HUES48 (cell line): ENCODE data around the gene ADARB2.
"Not testable (repeated sequence)": the region's sequence is repeated elsewhere in the genome, so short reads cannot be mapped to it uniquely, and the experiment has no call there.

ENCODE experiments used
- H3K27ac ChIP-seq: one replicate; pipeline ENCODE4 v1.7.0; 2013; ENCODE audit warnings: low read depth, low read length, inconsistent platforms
- H3K27me3 ChIP-seq: 2 replicates; pipeline ENCODE4 v1.6.1; 2013; ENCODE audit warnings: mild to moderate bottlenecking, low read length; ENCODE audit not compliant: control insufficient read depth, insufficient read depth
- H3K36me3 ChIP-seq: 2 replicates; pipeline ENCODE4 v1.6.1; 2013; ENCODE audit warnings: low read length; ENCODE audit not compliant: control insufficient read depth, insufficient read depth
- H3K4me1 ChIP-seq: 2 replicates; pipeline ENCODE4 v1.6.1; 2013; ENCODE audit warnings: mild to moderate bottlenecking, low read length; ENCODE audit not compliant: control insufficient read depth, insufficient read depth
- H3K4me3 ChIP-seq: 2 replicates; pipeline ENCODE4 v1.5.1; 2013; ENCODE audit warnings: mild to moderate bottlenecking, low read depth, low read length
- H3K9ac ChIP-seq: 2 replicates; pipeline ENCODE4 v1.6.1; 2013; ENCODE audit warnings: mild to moderate bottlenecking, low read depth, low read length, moderate library complexity
- H3K9me3 ChIP-seq: 2 replicates; pipeline ENCODE4 v1.6.1; 2013; ENCODE audit warnings: low read length; ENCODE audit not compliant: control insufficient read depth, insufficient read depth

Gene ADARB2

GRCh38 chr10:1226907-1227306 lies 510.4 kb downstream of the ADARB2 start:
- H3K4me1 ChIP-seq, H3K9me3 ChIP-seq, H3K36me3 ChIP-seq, H3K9ac ChIP-seq, H3K4me3 ChIP-seq, H3K27me3 ChIP-seq, H3K27ac ChIP-seq: not testable (repeated sequence)

GRCh38 chr10:1219874-1220273 lies 517.5 kb downstream of the ADARB2 start:
- not testable (repeated sequence) for H3K9ac ChIP-seq, H3K9me3 ChIP-seq, H3K36me3 ChIP-seq, H3K4me3 ChIP-seq, H3K27me3 ChIP-seq, H3K4me1 ChIP-seq, H3K27ac ChIP-seq

DNA sequence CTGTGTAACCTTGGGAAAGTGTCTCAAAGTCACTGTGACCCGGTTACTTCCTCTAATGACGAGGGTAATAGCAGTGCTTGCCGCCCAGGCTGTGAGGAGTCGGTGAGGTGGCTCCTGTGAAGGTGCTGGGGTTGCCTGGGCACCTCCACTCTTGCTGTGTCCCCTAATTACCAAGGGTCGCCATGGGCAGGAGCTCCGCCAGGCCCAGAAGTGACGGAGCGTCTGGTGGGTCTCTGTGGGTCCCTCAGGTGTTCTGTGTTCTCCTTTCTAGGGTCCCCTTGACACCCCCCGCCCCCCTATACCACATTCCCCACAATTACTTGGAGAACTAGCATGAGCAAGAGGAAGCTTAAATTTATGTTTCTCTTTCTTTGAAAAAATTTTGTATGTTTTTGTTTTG lies 519.7 kb downstream of the ADARB2 start:
- H3K9ac ChIP-seq: no peak overlapping the region
- no peaks in the 10 kb centered on the region for H3K4me1 ChIP-seq
- H3K36me3 ChIP-seq: no peaks in the 10 kb centered on the region
- H3K9me3 ChIP-seq: peaks cover 10% of the 10 kb centered on the region; the same call in 1 of the 2 replicates
- no peaks in the 10 kb centered on the region for H3K27me3 ChIP-seq
- no peak overlapping the region for H3K4me3 ChIP-seq
- H3K27ac ChIP-seq: no peak overlapping the region

GRCh38 chr10:1217237-1217587 lies 520.1 kb downstream of the ADARB2 start:
- H3K4me1 ChIP-seq: no peaks in the 10 kb centered on the region
- H3K9me3 ChIP-seq: peaks cover 10% of the 10 kb centered on the region; the same call in 1 of the 2 replicates
- H3K4me3 ChIP-seq: no peak overlapping the region
- H3K36me3 ChIP-seq: no peaks in the 10 kb centered on the region
- no peak overlapping the region for H3K9ac ChIP-seq
- no peaks in the 10 kb centered on the region for H3K27me3 ChIP-seq
- H3K27ac ChIP-seq: no peak overlapping the region

DNA sequence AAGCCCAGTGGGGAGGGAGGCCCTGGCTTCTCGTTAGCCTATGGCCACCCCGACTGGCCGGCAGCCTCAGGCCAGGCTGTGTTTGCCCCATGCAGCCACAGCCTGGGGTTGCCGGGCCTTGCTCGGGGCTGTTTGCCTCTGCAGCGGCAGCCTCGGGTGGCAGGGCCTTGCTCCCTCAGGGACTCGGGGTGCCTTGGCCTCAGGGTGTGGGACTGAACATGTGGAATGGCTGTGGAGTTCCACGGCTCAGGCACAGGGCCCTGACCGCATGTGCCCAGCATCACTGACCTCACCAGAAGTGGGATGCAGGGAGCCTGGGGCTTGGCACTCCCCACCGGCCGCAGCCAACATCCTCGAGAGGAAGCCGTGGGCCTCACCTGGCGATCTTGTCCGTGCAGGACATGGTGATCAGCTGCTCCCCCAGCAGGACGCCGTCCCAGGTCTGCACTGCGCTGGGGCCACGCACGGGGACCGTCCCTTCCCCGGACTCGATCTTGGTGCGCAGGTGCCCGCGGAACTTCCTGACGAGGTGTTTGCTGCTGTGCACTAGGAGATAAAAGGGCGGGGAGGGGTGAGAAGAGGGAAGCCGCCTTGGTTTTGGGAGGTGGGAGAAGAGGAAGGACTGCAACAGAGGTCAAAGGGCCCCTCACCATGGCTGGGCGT lies 520.6 kb downstream of the ADARB2 start:
- Histone ChIP-seq H3K27me3 (no peaks in the 10 kb centered on the region), H3K9ac (no peak overlapping the region), H3K4me3 (no peak overlapping the region), H3K9me3 (peaks cover 10% of the 10 kb centered on the region; the same call in 1 of the 2 replicates), H3K27ac (no peak overlapping the region), H3K4me1 (no peaks in the 10 kb centered on the region), H3K36me3 (no peaks in the 10 kb centered on the region)

DNA sequence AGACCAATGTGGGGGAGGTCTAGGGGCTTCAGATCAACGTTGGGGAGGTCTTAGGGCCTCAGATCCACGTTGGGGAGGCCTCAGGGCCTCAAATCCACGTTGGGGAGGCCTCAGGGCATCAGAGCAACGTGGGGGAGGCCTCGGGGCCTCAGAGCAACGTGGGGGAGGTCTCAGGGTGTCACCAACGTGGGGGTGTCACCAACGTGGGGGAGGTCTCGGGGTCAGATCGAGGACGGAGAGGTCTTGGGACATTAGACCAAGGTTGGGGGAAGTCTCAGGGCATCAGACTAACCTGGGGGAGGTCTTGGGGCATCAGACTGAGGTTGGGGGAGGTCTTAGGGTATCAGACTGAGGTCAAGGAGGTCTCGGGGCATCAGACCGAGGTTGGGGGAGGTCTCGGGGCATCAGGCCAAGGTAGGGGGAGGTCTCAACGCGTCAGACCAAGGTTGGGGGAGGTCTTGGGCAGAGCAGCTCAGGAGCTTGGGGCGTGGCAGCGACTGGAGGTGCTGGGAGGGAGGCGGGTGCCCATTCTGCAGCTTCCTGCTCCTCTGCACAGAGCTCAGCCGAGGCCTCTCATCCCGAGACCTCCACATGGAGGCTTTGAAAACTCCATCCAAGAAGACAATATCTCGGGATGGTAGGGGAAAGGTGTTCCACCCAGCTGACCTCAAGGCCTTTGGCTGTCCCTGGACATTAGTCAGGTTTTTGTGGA lies 521.3 kb downstream of the ADARB2 start:
- Histone ChIP-seq H3K27ac (no peak overlapping the region), H3K36me3 (no peaks in the 10 kb centered on the region), H3K4me3 (no peak overlapping the region), H3K9me3 (peaks cover 10% of the 10 kb centered on the region; the same call in 1 of the 2 replicates), H3K9ac (no peak overlapping the region), H3K4me1 (no peaks in the 10 kb centered on the region), H3K27me3 (no peaks in the 10 kb centered on the region)

DNA sequence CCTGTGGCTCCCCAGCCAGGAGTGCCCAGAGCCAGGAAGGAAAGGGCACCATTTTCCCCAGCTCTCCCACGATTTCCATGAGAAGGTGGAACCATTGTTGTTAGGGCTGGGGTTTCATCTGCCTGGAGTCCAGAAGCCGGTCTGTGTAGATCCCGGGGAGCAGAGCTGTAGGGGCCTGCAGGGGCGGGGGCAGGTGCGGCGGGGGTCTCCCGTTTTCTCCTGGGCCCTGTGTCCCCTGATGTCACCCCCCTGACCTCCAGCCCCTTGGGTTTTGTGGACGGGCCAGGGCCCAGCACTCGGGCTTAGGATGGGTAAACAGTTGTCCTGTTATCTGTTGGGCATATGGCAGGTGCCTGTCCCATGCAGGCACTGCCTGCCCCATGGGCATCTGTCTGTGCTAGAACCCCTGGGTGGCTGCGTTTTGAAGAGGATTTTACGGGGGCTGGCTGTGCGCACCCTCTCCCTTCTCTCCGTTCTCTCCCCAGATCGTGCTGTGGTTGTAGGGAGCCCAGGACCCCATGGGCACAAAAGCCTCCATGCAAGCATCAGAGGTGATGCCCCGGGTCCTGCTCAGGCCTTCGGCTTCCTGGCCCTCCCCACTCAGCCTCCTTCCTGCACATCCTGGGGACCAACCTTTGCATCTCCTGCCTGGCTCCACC lies 522.3 kb downstream of the ADARB2 start:
- no peak overlapping the region for H3K9ac ChIP-seq
- H3K27me3 ChIP-seq: no peaks in the 10 kb centered on the region
- peaks cover 6% of the 10 kb centered on the region; the same call in 1 of the 2 replicates for H3K9me3 ChIP-seq
- no peaks in the 10 kb centered on the region for H3K36me3 ChIP-seq
- H3K4me3 ChIP-seq: no peak overlapping the region
- H3K4me1 ChIP-seq: no peaks in the 10 kb centered on the region
- H3K27ac ChIP-seq: no peak overlapping the region

DNA sequence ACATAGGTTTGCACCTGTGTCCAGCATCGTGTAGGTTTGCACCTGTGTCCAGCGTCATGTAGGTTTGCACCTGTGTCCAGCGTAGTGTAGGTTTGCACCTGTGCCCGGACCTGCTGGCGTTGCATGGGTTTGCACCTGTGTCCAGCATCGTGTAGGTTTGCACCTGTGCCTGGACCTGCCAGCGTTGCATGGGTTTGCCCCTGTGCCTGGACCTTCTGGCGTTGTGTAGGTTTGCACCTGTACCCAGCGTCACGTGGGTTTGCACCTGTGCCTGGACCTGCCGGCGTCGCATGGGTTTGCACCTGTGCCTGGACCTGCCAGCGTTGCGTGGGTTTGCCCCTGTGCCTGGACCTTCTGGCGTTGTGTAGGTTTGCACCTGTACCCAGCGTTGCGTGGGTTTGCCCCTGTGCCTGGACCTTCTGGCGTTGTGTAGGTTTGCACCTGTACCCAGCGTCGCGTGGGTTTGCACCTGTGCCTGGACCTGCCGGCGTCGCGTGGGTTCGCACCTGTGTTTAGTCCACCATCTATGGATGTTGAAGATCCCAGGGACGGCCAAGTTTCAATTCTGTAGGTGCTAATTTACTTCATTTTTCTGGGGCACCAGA lies 523.2 kb downstream of the ADARB2 start:
- Histone ChIP-seq H3K27me3 (no peaks in the 10 kb centered on the region), H3K9me3 (no peaks in the 10 kb centered on the region), H3K4me1 (no peaks in the 10 kb centered on the region), H3K27ac (no peak overlapping the region), H3K9ac (no peak overlapping the region), H3K4me3 (no peak overlapping the region), H3K36me3 (no peaks in the 10 kb centered on the region)

DNA sequence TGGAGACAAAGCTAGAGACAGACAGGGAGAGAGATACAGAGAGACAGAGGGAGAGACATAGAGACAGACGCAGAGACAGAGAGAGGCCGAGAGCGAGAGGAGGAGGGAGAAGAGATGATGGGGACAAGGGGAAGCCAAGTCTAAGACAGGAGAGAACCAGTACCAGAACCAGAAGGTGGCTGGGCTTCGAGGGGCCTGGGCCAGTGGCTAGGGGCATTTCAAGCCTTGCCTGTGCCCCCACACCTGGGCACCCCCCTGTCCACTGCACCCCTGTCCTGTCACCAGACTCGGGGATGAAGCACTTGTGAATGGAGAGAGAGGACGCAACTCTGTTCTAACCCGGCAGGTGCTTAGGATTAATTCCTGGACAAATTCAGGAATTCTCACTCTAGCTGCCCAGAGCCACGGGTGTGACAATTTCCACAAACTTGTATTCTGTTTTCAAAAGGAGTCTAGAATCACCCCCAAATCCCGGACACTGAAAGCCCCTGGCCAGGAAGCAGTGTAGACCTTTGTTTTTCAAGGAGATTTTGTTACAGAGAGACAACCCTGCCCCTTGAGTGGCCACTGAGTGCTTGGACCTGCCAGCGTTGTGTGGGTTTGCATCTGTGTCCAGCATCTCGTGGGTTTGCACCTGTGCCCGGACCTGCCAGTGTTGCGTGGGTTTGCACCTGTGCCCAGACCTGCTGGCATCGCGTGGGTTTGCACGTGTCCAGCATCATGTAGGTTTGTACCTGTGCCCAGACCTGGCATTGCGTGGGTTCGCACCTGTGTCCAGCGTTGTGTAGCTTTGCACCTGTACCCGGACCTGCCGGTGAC lies 523.9 kb downstream of the ADARB2 start:
- Histone ChIP-seq H3K4me3 (no peak overlapping the region), H3K4me1 (no peaks in the 10 kb centered on the region), H3K27me3 (no peaks in the 10 kb centered on the region), H3K36me3 (no peaks in the 10 kb centered on the region), H3K9ac (no peak overlapping the region), H3K27ac (no peak overlapping the region), H3K9me3 (no peaks in the 10 kb centered on the region)

DNA sequence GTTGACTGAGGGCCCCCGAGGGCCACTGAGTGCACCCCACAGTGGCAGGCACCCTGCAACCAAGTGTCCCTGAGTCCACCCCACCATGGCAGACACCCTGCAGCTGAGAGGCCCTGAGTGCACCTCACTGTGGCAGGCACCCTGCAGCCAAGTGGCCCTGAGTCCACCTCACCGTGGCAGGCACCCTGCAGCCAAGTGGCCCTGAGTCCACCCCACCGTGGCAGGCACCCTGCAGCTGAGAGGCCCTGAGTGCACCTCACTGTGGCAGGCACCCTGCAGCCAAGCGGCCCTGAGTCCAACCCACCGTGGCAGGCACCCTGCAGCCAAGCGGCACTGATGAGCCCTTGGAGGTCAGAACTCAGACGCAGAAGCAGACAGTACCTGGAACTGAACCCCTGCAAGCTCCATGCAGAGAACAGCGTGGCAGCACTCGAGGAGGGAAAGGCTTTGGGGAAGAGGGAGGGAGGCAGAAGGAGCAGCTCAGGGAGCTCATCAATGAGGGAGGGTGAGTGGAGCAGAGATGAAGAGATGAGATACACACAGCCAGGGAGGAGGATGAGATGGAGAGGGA lies 524.7 kb downstream of the ADARB2 start:
- Histone ChIP-seq H3K27me3 (no peaks in the 10 kb centered on the region), H3K9ac (no peak overlapping the region), H3K36me3 (no peaks in the 10 kb centered on the region), H3K9me3 (no peaks in the 10 kb centered on the region), H3K27ac (no peak overlapping the region), H3K4me1 (no peaks in the 10 kb centered on the region), H3K4me3 (no peak overlapping the region)
